Suprapubic skin (tissue), 4 donors: ENCODE measurements around the gene FOXB2. TPM values are rescaled to one million over a fixed set of nuclear protein-coding genes. Genes with fewer than 3 reads are reported as not detected.
A peak's percentile ranks its signal among the peaks of the same experiment; 100 is the strongest.
"Not testable (repeated sequence)": the region's sequence is repeated elsewhere in the genome, so short reads cannot be mapped to it uniquely, and the experiment has no call there.

Source experiments
- DNase-seq, 2 donors: peaks; one replicate each; pipeline ENCODE4 v3.0.0-alpha.2; 2019; ENCODE audit warnings: low spot score in 2 of 2
- H3K27ac ChIP-seq: fragments of 200-600 bp; sonication (generic); one replicate; pipeline ENCODE4 v1.5.1; 2019
- H3K27me3 ChIP-seq: fragments of 200-600 bp; sonication (generic); one replicate; pipeline ENCODE4 v1.5.1; 2019
- H3K36me3 ChIP-seq: fragments of 200-600 bp; sonication (generic); one replicate; pipeline ENCODE4 v1.5.1; 2019
- H3K4me1 ChIP-seq: fragments of 200-600 bp; sonication (generic); one replicate; pipeline ENCODE4 v1.5.1; 2019
- H3K4me3 ChIP-seq: fragments of 200-600 bp; sonication (generic); one replicate; pipeline ENCODE4 v1.5.1; 2019; ENCODE audit warnings: mild to moderate bottlenecking
- H3K9me3 ChIP-seq: fragments of 200-600 bp; sonication (generic); one replicate; pipeline ENCODE4 v1.5.1; 2019
- EP300 ChIP-seq: sonication (generic); formaldehyde crosslinking; IDR thresholded peaks from one replicate; pipeline ENCODE4 v1.6.1; 2017; ENCODE audit warnings: antibody characterized with exemption
- POLR2A ChIP-seq, 2 donors: fragments of 450-650 bp; IDR thresholded peaks; one replicate each; pipeline ENCODE4 v1.6.1; 2017; ENCODE audit warnings: antibody characterized with exemption in 2 of 2, mild to moderate bottlenecking in 2 of 2, moderate library complexity in 2 of 2
- POLR2AphosphoS5 ChIP-seq, 3 donors: sonication (generic); formaldehyde crosslinking; IDR thresholded peaks; one replicate each; pipeline ENCODE4 v1.6.1; 2017; ENCODE audit warnings: antibody characterized with exemption in 3 of 3
- whole genome bisulfite sequencing: methylation state at CpG from one replicate; pipeline ENCODE4 v1.1.5; 2018; 5-methylcytosine and 5-hydroxymethylcytosine counted together
- total RNA-seq, 4 donors: library from RNA; depleted of rRNA; stranded (reverse); fragments of >200 nt; gene quantifications; one replicate each; pipeline ENCODE4 v1.1.0, GENCODE V29; 2016
- TF ChIP-seq, protein P1 (sequence below), 2 donors: fragments of 200-600 bp in 1 of 2; fragments of 450-650 bp in 1 of 2; sonication (generic) in 1 of 2; IDR thresholded peaks; one replicate each; pipeline ENCODE4 v1.5.1; 2016 to 2019; ENCODE audit warnings: antibody characterized with exemption in 2 of 2, mild to moderate bottlenecking in 1 of 2, moderate library complexity in 1 of 2

Gene FOXB2
- total RNA-seq, result not detected

DNA sequence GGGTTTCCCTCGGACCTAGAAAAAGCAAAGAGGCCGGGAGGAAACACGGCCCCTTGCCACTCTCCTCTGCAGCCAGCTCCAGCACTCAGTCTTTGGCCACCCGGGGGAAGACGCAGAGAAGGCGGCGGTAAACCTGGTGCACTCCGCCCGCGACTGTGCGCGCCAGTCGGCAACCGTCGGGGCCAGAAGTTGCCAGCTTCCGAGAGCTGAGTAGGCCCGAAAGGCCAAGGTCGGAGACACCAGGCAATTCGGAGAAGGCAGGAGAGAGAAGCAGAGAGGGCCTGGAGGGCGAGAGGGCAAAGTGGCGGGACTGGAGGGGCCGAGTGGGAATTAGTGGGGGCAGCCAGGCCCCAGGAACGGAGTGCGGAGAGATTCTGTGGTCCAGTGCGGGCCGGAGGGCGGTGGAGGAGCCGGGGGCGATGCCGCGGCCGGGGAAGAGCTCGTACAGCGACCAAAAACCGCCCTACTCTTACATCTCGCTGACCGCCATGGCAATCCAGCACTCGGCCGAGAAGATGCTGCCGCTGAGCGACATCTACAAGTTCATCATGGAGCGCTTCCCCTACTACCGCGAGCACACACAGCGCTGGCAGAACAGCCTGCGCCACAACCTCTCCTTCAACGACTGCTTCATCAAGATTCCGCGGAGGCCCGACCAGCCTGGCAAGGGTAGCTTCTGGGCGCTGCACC lies at the start of gene FOXB2:
Gene FOXB2 (plus strand): TSS at position 420 of the 690 bp plus-strand sequence. CDS start 0 bp downstream, at position 420.
- H3K27ac ChIP-seq, result no peak within 1 kb of the TSS
- H3K36me3 ChIP-seq, result no peaks in the 10 kb centered on the region
- H3K9me3 ChIP-seq, result no peaks in the 10 kb centered on the region
- 11% methylated on average over 19 of the region's 51 CpGs for WGBS
- H3K27me3 ChIP-seq, result peaks cover 99% of the 10 kb centered on the region
- TF ChIP-seq, protein P1, sequence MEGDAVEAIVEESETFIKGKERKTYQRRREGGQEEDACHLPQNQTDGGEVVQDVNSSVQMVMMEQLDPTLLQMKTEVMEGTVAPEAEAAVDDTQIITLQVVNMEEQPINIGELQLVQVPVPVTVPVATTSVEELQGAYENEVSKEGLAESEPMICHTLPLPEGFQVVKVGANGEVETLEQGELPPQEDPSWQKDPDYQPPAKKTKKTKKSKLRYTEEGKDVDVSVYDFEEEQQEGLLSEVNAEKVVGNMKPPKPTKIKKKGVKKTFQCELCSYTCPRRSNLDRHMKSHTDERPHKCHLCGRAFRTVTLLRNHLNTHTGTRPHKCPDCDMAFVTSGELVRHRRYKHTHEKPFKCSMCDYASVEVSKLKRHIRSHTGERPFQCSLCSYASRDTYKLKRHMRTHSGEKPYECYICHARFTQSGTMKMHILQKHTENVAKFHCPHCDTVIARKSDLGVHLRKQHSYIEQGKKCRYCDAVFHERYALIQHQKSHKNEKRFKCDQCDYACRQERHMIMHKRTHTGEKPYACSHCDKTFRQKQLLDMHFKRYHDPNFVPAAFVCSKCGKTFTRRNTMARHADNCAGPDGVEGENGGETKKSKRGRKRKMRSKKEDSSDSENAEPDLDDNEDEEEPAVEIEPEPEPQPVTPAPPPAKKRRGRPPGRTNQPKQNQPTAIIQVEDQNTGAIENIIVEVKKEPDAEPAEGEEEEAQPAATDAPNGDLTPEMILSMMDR (IDR thresholded peaks at IDR 0.05), result no peak
- TF ChIP-seq POLR2A (IDR thresholded peaks at IDR 0.05), result no peak
- no peak for TF ChIP-seq POLR2AphosphoS5 (IDR thresholded peaks at IDR 0.05)
- TF ChIP-seq EP300, result no peak
- peak within 1 kb of the TSS; percentile 38 for H3K4me3 ChIP-seq
- peaks cover 46% of the 10 kb centered on the region for H3K4me1 ChIP-seq
- no peak for DNase-seq

DNA sequence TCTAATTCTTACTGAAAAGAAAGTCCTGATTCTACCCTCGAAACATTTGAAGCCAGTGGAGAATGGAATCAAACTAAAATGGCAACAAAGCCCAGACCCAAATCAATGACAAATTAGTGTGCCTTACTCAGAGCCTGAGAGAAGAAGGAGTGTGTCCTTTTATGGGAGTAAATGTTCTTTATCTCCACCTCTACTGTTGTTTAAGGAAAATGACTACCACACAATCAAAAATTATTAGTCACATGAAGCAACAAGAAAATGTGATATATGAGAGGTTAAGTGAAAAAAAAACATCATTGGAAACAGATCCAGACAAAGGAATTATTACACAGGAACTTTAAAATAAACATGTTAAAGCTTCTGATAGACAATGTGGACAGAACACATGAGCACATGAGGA lies 49.7 kb upstream of the FOXB2 start:
- Histone ChIP-seq H3K4me1 (no peaks in the 10 kb centered on the region), H3K27ac (no peak overlapping the region), H3K27me3 (peaks cover 4% of the 10 kb centered on the region), H3K4me3 (no peak overlapping the region), H3K36me3 (no peaks in the 10 kb centered on the region), H3K9me3 (no peaks in the 10 kb centered on the region)
- TF ChIP-seq POLR2AphosphoS5 (IDR thresholded peaks at IDR 0.05), result no peak
- TF ChIP-seq POLR2A (IDR thresholded peaks at IDR 0.05), result no peak
- TF ChIP-seq EP300, result no peak
- TF ChIP-seq, protein P1 (IDR thresholded peaks at IDR 0.05), result no peak
- no peak for DNase-seq
- 88% methylated on average over 1 of the region's 1 CpG for WGBS

DNA sequence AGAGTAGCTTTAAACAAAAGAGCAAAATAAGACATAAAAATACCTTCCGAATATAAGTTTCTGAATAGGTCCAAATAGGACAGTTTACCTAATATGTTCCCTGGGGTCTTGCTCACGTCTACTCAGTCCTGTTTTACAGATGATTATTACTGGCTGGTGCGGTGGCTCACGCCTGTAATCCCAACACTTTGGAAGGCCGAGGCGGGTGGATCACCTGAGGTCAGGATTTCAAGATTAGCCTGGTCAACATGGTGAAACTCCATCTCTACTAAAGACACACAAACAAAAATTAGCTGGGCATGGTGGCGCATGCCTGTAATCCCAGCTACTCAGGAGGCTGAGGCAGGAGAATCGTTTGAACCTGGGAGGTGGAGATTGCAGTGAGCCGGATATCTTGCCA lies 40.6 kb upstream of the FOXB2 start:
- not testable (repeated sequence) for DNase-seq, H3K27me3 ChIP-seq, H3K4me3 ChIP-seq, H3K4me1 ChIP-seq, H3K36me3 ChIP-seq, H3K27ac ChIP-seq, H3K9me3 ChIP-seq
- WGBS, result 90% methylated on average over 9 of the region's 9 CpGs

DNA sequence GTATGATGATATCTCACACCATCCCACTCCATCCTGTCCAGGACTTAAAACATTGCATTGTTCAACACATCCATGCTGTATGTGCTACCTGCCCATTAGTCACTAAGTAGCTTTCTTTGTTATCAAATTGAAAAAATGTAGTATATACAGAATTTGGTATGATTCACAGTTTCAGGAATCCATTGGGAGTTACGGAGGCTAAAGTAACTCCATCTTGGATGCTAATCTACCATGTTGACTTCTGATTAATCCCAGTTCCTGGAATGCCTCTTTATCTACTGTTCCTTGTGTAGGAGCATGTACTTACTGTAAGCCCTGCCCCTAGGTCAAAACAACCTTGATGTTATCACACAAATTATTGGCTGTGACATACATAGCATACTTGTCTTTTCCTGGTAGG lies 38.9 kb upstream of the FOXB2 start:
- Histone ChIP-seq H3K27ac (no peak overlapping the region), H3K4me1 (no peaks in the 10 kb centered on the region), H3K9me3 (no peaks in the 10 kb centered on the region), H3K27me3 (peaks cover 12% of the 10 kb centered on the region), H3K4me3 (no peak overlapping the region), H3K36me3 (no peaks in the 10 kb centered on the region)
- WGBS, result 42% methylated on average over 1 of the region's 1 CpG
- TF ChIP-seq, protein P1 (IDR thresholded peaks at IDR 0.05), result no peak
- TF ChIP-seq POLR2AphosphoS5 (IDR thresholded peaks at IDR 0.05), result no peak
- no peak for TF ChIP-seq POLR2A (IDR thresholded peaks at IDR 0.05)
- no peak for TF ChIP-seq EP300
- no peak for DNase-seq

DNA sequence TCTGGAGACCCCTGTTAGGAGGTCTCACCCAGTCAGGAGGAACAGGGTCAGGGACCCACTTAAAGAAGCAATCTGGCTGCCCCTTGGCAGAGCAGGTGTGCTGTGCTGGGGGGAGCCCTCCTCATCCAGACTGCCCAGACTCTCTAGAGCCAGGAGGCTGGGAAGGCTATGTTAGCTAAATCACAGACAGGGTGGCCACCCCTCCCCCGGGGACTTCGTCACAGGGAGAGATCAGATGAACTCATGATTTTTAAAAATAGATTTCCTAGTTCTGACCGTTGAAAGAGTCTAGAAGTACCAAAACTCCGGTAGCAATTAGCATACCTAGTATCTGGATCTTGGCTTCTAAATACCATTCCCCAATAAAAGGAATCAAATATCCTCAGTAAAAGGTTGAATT lies 35.0 kb upstream of the FOXB2 start:
- no peak overlapping the region for H3K4me3 ChIP-seq
- H3K9me3 ChIP-seq, result no peaks in the 10 kb centered on the region
- no peak for DNase-seq
- H3K36me3 ChIP-seq, result no peaks in the 10 kb centered on the region
- H3K4me1 ChIP-seq, result no peaks in the 10 kb centered on the region
- no peak overlapping the region for H3K27ac ChIP-seq
- peaks cover 8% of the 10 kb centered on the region for H3K27me3 ChIP-seq
- TF ChIP-seq, protein P1 (IDR thresholded peaks at IDR 0.05), result no peak
- TF ChIP-seq EP300 (no peak), POLR2A (IDR thresholded peaks at IDR 0.05) (no peak), POLR2AphosphoS5 (IDR thresholded peaks at IDR 0.05) (no peak)
- WGBS, result 74% methylated on average over 4 of the region's 4 CpGs

DNA sequence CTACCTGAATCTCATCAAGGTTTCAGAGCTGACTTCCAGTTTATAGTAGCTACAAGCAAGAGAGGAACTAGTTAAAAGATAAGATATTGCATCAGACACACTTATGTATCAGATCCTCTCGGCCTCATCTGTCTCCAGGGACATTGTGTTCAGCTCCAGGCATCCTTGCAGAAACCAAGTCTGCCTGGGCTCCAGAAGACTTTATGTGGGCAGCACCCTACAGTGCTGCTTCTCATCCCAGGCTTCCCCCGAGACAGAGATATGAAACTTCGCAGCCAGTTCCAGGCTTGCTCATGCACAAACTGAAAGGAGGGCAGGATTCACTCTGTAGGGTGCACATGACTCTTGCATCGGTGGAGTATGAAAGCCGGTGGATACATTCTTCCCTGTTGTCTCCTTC lies 33.9 kb upstream of the FOXB2 start:
- H3K36me3 ChIP-seq, result no peaks in the 10 kb centered on the region
- DNase-seq, result no peak
- peaks cover 8% of the 10 kb centered on the region for H3K27me3 ChIP-seq
- no peaks in the 10 kb centered on the region for H3K4me1 ChIP-seq
- no peak overlapping the region for H3K27ac ChIP-seq
- no peak overlapping the region for H3K4me3 ChIP-seq
- WGBS, result 72% methylated on average over 5 of the region's 5 CpGs
- TF ChIP-seq EP300 (no peak), POLR2AphosphoS5 (IDR thresholded peaks at IDR 0.05) (no peak), POLR2A (IDR thresholded peaks at IDR 0.05) (no peak)
- TF ChIP-seq, protein P1 (IDR thresholded peaks at IDR 0.05), result no peak
- H3K9me3 ChIP-seq, result no peaks in the 10 kb centered on the region
